ENCODE measurements around the gene ZNF280D. TPM values are rescaled to one million over a fixed set of nuclear protein-coding genes. Genes with fewer than 3 reads are reported as not detected.

ZNF280D gene
- total RNA-seq, 4 donors from 2014 or later: 11.7 to 42.9 (median 15.1) TPM

DNA sequence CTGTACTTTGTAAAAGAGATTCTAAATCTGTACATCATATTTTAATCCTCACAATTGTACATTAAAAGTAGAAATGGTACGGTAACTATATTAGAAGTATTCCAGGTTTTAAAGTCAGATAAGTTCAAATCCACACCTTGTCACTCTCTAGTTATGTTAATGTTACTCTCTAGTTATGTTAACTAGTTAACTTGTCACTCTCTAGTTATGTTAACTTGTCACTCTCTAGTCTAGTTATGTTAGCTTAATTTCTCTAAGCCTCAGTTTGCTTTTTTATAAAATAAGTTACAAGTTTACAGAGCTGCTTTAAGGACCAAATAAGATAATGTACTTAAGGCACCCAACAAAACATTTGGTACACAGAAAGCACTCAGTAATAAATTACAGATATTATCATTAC lies 42.6 kb downstream of the ZNF280D start:
- no peak for DNase-seq
- intact Hi-C loops (cut with DNase I): no loop called here
- no peak for TF ChIP-seq POLR2A (IDR thresholded peaks at IDR 0.05)
- TF ChIP-seq, protein P1, sequence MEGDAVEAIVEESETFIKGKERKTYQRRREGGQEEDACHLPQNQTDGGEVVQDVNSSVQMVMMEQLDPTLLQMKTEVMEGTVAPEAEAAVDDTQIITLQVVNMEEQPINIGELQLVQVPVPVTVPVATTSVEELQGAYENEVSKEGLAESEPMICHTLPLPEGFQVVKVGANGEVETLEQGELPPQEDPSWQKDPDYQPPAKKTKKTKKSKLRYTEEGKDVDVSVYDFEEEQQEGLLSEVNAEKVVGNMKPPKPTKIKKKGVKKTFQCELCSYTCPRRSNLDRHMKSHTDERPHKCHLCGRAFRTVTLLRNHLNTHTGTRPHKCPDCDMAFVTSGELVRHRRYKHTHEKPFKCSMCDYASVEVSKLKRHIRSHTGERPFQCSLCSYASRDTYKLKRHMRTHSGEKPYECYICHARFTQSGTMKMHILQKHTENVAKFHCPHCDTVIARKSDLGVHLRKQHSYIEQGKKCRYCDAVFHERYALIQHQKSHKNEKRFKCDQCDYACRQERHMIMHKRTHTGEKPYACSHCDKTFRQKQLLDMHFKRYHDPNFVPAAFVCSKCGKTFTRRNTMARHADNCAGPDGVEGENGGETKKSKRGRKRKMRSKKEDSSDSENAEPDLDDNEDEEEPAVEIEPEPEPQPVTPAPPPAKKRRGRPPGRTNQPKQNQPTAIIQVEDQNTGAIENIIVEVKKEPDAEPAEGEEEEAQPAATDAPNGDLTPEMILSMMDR (IDR thresholded peaks at IDR 0.05): no peak
- Histone ChIP-seq H3K4me3 (no peak overlapping the region), H3K27ac (no peak overlapping the region), H3K9me3 (no peaks in the 10 kb centered on the region), H3K27me3 (no peaks in the 10 kb centered on the region), H3K36me3 (peaks cover 0 to 37% (median 0%) of the 10 kb centered on the region in 3 donors), H3K4me1 (no peaks in the 10 kb centered on the region)
- 91 to 100% methylated on average over 1 of the region's 1 CpG for WGBS, 2 donors

DNA sequence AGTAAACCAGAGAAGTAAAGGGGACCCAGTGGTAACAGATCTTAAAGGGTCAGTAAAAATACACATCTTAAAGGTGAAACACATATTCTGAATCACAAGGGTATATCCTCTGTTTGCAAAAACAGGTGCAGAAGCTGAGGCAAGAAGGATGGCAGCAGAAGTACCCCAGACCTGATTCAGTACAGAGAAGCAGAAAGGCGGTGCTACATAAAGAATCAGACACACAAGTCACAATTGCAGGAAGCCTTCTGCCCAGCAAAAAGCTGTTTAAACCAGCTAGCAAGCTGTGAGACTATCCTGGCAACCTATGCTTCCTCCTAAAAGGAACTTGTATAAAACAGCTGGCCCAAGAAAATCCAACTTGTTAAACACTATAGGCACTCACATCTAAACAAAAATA lies 49.4 kb downstream of the ZNF280D start:
- 82 to 88% methylated on average over 1 of the region's 1 CpG for WGBS, 2 donors
- no peak overlapping the region for H3K4me3 ChIP-seq
- no peak for DNase-seq
- peaks cover 0 to 34% (median 0%) of the 10 kb centered on the region in 3 donors for H3K36me3 ChIP-seq
- no peaks in the 10 kb centered on the region for H3K27me3 ChIP-seq
- TF ChIP-seq, protein P1 (IDR thresholded peaks at IDR 0.05): no peak
- no peak for TF ChIP-seq POLR2A (IDR thresholded peaks at IDR 0.05)
- peaks cover 0 to 4% (median 0%) of the 10 kb centered on the region in 3 donors for H3K4me1 ChIP-seq
- intact Hi-C loops (cut with DNase I): no loop called here
- H3K27ac ChIP-seq: no peak overlapping the region
- no peaks in the 10 kb centered on the region for H3K9me3 ChIP-seq

DNA sequence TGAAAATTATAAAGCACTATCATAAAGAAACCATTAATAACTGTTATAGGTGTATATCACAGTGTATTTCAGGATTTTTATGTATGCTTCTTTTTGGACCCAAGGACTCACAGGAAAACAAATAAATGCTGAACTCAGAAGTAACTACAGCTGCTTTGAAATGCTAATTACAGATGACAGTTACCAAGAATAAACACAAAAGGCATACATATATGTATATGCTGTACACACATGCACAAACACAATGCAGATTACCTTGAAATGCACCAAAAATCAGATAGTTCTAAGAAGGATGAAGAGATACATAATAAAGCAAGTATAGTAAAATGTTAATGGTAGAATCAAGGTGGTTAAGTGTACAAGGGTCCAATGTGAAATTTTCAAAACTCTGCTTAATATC lies 52.2 kb downstream of the ZNF280D start:
- intact Hi-C loops (cut with DNase I): no loop called here
- TF ChIP-seq, protein P1 (IDR thresholded peaks at IDR 0.05): no peak
- no peak for TF ChIP-seq POLR2A (IDR thresholded peaks at IDR 0.05)
- Histone ChIP-seq H3K36me3 (peaks cover 0 to 39% (median 0%) of the 10 kb centered on the region in 3 donors), H3K4me3 (no peak overlapping the region), H3K4me1 (peaks cover 0 to 4% (median 0%) of the 10 kb centered on the region in 3 donors), H3K9me3 (no peaks in the 10 kb centered on the region), H3K27ac (no peak overlapping the region), H3K27me3 (no peaks in the 10 kb centered on the region)
- DNase-seq: no peak

DNA sequence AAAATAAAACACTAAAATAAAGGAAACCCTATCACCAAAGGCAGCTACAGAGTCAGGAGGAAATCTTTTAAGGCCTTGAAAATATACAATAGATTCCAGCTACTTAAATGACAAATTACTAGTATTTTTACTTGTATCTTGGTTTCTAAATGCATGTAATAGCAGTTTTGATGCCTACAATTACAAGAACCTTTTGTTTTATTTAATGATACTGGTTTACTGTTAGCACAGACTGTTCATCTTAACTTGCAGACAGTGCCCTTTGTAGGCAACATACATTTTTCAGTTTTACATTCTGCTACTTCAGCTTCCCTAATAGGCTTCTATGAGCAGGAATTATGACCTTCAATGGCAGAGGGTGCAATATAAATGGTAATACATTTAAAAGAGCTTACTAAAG lies 54.1 kb downstream of the ZNF280D start:
- DNase-seq: no peak
- peaks cover 0 to 55% (median 0%) of the 10 kb centered on the region in 3 donors for H3K36me3 ChIP-seq
- no peaks in the 10 kb centered on the region for H3K27me3 ChIP-seq
- no peak for TF ChIP-seq POLR2A (IDR thresholded peaks at IDR 0.05)
- TF ChIP-seq, protein P1 (IDR thresholded peaks at IDR 0.05): no peak
- intact Hi-C loops (cut with DNase I): no loop called here
- H3K9me3 ChIP-seq: no peaks in the 10 kb centered on the region
- H3K27ac ChIP-seq: no peak overlapping the region
- H3K4me3 ChIP-seq: no peak overlapping the region
- H3K4me1 ChIP-seq: peaks cover 0 to 3% (median 0%) of the 10 kb centered on the region in 3 donors

DNA sequence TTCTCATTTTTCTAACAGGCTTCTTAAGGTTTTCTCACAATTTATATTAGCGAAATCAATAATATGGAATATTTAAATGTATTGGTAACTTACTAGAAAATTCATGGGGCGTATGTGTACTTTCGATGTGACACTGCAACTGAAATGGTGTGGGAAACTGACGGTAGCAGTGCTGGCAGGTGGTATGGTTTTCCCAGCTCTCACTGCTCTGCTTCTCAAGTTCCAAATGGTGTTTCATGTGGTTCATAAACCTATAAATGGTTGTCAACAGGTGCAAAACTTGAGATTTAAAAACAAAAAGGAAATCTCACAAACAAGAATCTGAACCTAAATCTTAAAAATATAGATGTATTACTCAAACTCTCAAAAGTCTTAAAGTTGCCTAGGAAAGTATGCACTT lies 54.7 kb downstream of the ZNF280D start:
- TF ChIP-seq POLR2A (IDR thresholded peaks at IDR 0.05): no peak
- TF ChIP-seq, protein P1 (IDR thresholded peaks at IDR 0.05): no peak

More for the DNA sequence above, 54.7 kb downstream of the ZNF280D start:
- DNase-seq: no peak
- Histone ChIP-seq H3K4me3 (no peak overlapping the region), H3K27ac (no peak overlapping the region), H3K36me3 (peaks cover 0 to 61% (median 0%) of the 10 kb centered on the region in 3 donors), H3K4me1 (no peaks in the 10 kb centered on the region), H3K27me3 (no peaks in the 10 kb centered on the region), H3K9me3 (no peaks in the 10 kb centered on the region)
- intact Hi-C loops (cut with DNase I): no loop called here
- WGBS, 2 donors: 93 to 97% methylated on average over 4 of the region's 4 CpGs
